ENCODE results near the gene SLC37A4. TPM values are rescaled to one million over a fixed set of nuclear protein-coding genes. Genes with fewer than 3 reads are reported as not detected.

SLC37A4 gene
- total and polyA plus RNA-seq, 2 of the 8 experiments (the other 6 are each of a cell fraction or from before 2014, with no cell fraction given): 35.1 to 91.9 TPM

DNA sequence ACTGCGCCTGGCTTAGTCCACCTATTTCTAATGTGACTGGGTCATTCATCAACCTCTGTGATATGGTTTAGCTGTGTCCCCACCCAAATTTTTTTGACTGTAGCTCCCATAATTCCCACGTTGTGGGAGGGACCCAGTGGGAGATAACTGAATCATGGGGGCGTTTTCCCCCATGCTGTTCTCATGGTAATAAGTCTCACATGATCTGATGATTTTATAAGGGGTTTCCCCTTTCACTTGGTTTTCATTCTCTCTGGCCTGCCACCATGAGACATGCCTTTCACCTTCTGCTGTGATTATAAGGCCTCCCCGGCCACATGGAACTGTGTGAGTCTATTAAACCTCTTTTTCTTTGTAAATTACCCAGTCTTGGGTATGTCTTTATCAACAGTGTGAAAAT lies 24.0 kb downstream of the SLC37A4 start (continued):
- TF ChIP-seq ZNF274 (IDR thresholded peaks at IDR 0.05; ENCODE audit: borderline replicate concordance, extremely low read depth, low read length) (no peak), RNF2 (IDR thresholded peaks at IDR 0.05; ENCODE audit: borderline replicate concordance, low read depth, low read length, missing control alignments, poor library complexity, severe bottlenecking) (no peak), TCF12 (IDR thresholded peaks at IDR 0.05; ENCODE audit: low read depth, low read length) (no peak)
